ENCODE results near the gene ELK4. TPM values are rescaled to one million over a fixed set of nuclear protein-coding genes. Genes with fewer than 3 reads are reported as not detected.
A peak's percentile ranks its signal among the peaks of the same experiment; 100 is the strongest.

ELK4 gene
- total and polyA plus RNA-seq, 2 of the 13 experiments (the other 11 are each of a cell fraction or from before 2014, with no cell fraction given), result 8.3 to 13.1 TPM

- H3K79me2 ChIP-seq (ENCODE audit: insufficient read depth, low read length), result no peaks in the 10 kb centered on the region
- no peak overlapping the region for H3K4me2 ChIP-seq (ENCODE audit: low read depth, low read length)
- peaks cover 49% of the 10 kb centered on the region for H3K4me1 ChIP-seq (ENCODE audit: insufficient read depth, low read length)
- H3K9me3 ChIP-seq (ENCODE audit: low read length), result no peaks in the 10 kb centered on the region
- no peak overlapping the region for H3K27ac ChIP-seq (ENCODE audit: extremely low read length, insufficient read depth, low read length)
- in situ Hi-C loops (cut with HindIII; ENCODE audit: extremely low pct_ligation_motif_present, low pct_unique_long_range_greater_than_20kb), result no loop called here
- no peak for DNase-seq (ENCODE audit: low spot score)
- 96% methylated on average over 14 of the region's 18 CpGs for WGBS (ENCODE audit: low lambda C conversion rate)
- H3K36me3 ChIP-seq (replicated peaks in 1 of 2; ENCODE audit: control insufficient read depth in 1 of 2, insufficient read depth in 2 of 2, low read length in 2 of 2), result peaks cover 0 to 1% of the 10 kb centered on the region in 2 experiments; a peak in 1 of 5 replicates
- no peak overlapping the region for H3K4me3 ChIP-seq (replicated peaks in 1 of 3; ENCODE audit: insufficient read depth in 1 of 3, low read depth in 2 of 3, low read length in 3 of 3)
- no peak overlapping the region for H2AFZ ChIP-seq (ENCODE audit: low read length)
- peak; percentile 70 for TF ChIP-seq ZNF629 (CRISPR knock-in tag; conservative IDR thresholded peaks at IDR 0.05)
- TF ChIP-seq BCL3 (CRISPR knock-in tag; IDR thresholded peaks at IDR 0.05), result no peak
- ChIA-PET CTCF (ENCODE audit: low intra/inter-chr PET ratio, low total read pairs) (no interaction called here), POLR2A (no interaction called here)
- no peaks in the 10 kb centered on the region for H3K27me3 ChIP-seq (ENCODE audit: control insufficient read depth in 1 of 2, insufficient read depth in 2 of 2, low read length in 2 of 2)
- no peak overlapping the region for H3K9ac ChIP-seq (ENCODE audit: insufficient read depth, low read depth, low read length)
- BruUV-seq (replicated peaks), result no TSS peak
- FAIRE-seq, result no peak
- H4K20me1 ChIP-seq (ENCODE audit: insufficient read depth, low read length), result no peaks in the 10 kb centered on the region
- no peak for ATAC-seq
- intact Hi-C loops (cut with micrococcal nuclease; ENCODE audit: unreplicated experiment), result no loop called here
Measured at GRCh38 chr1:205663286-205663936, 31.6 kb upstream of the ELK4 start.

GRCh38 chr1:205662791-205663190, 31.0 kb upstream of the ELK4 start:
- in situ Hi-C loops (cut with HindIII; ENCODE audit: extremely low pct_ligation_motif_present, low pct_unique_long_range_greater_than_20kb), result no loop called here
- Histone ChIP-seq H3K4me2 (ENCODE audit: low read depth, low read length) (no peak overlapping the region), H3K27ac (ENCODE audit: extremely low read length, insufficient read depth, low read length) (no peak overlapping the region), H3K27me3 (ENCODE audit: control insufficient read depth in 1 of 2, insufficient read depth in 2 of 2, low read length in 2 of 2) (no peaks in the 10 kb centered on the region), H3K4me3 (replicated peaks in 1 of 3; ENCODE audit: insufficient read depth in 1 of 3, low read depth in 2 of 3, low read length in 3 of 3) (no peak overlapping the region), H3K9me3 (ENCODE audit: low read length) (no peaks in the 10 kb centered on the region), H3K9ac (ENCODE audit: insufficient read depth, low read depth, low read length) (no peak overlapping the region), H3K36me3 (replicated peaks in 1 of 2; ENCODE audit: control insufficient read depth in 1 of 2, insufficient read depth in 2 of 2, low read length in 2 of 2) (peaks cover 0 to 1% of the 10 kb centered on the region in 2 experiments; a peak in 1 of 5 replicates), H2AFZ (ENCODE audit: low read length) (no peak overlapping the region), H3K4me1 (ENCODE audit: insufficient read depth, low read length) (peaks cover 43% of the 10 kb centered on the region), H3K79me2 (ENCODE audit: insufficient read depth, low read length) (no peaks in the 10 kb centered on the region), H4K20me1 (ENCODE audit: insufficient read depth, low read length) (no peaks in the 10 kb centered on the region)
- TF ChIP-seq DNMT3B (CRISPR knock-in tag; conservative IDR thresholded peaks at IDR 0.05) (no peak), ARID4A (CRISPR knock-in tag; IDR thresholded peaks at IDR 0.05; ENCODE audit: borderline replicate concordance) (no peak), RFX3 (CRISPR knock-in tag; IDR thresholded peaks at IDR 0.05) (no peak), PLRG1 (conservative IDR thresholded peaks at IDR 0.05) (no peak), DR1 (CRISPR knock-in tag; IDR thresholded peaks at IDR 0.05) (no peak), HIVEP1 (CRISPR knock-in tag; IDR thresholded peaks at IDR 0.05) (no peak), ZFAT (CRISPR knock-in tag; conservative IDR thresholded peaks at IDR 0.05) (no peak)
- no TSS peak for BruUV-seq (replicated peaks)
- ChIA-PET CTCF (ENCODE audit: low intra/inter-chr PET ratio, low total read pairs) (no interaction called here), POLR2A (no interaction called here)
- DNase-seq (ENCODE audit: low spot score), result no peak
- FAIRE-seq, result no peak
- ATAC-seq, result no peak
- intact Hi-C loops (cut with micrococcal nuclease; ENCODE audit: unreplicated experiment), result no loop called here
- WGBS (ENCODE audit: low lambda C conversion rate), result 93% methylated on average over 12 of the region's 24 CpGs
